ENCODE results near the gene TM9SF1.

The TM9SF1 gene

GRCh38 chr14:24196071-24197055, 1.1 kb upstream of the TM9SF1 start:
- DNase-seq = peak; percentile 69

- DNase-seq = no peak
These were observed 412 bp downstream of the TM9SF1 start for GRCh38 chr14:24194873-24195185.

GRCh38 chr14:24194186-24194872, 912 bp downstream of the TM9SF1 start:
- no peak for DNase-seq

- no peak for DNase-seq
These were observed 2.3 kb downstream of the TM9SF1 start for GRCh38 chr14:24192933-24193332.

- no peak for DNase-seq
These were observed 4.8 kb downstream of the TM9SF1 start for GRCh38 chr14:24190416-24190815.

- DNase-seq = no peak
These were observed 5.8 kb downstream of the TM9SF1 start for GRCh38 chr14:24189460-24189859.

- no peak for DNase-seq
These were observed 6.2 kb downstream of the TM9SF1 start for GRCh38 chr14:24189059-24189375.

GRCh38 chr14:24188251-24189058, 6.8 kb downstream of the TM9SF1 start, which contains the start of gene IPO4:
TSS of gene IPO4 (minus strand) at chr14:24188816. CDS start at chr14:24188787, 29 bp downstream.
- DNase-seq = peak; percentile 99

- DNase-seq = no peak
These were observed 7.7 kb downstream of the TM9SF1 start for GRCh38 chr14:24187539-24187915.

- DNase-seq = no peak
These were observed 8.3 kb downstream of the TM9SF1 start for GRCh38 chr14:24186831-24187538.

GRCh38 chr14:24185741-24186140, 9.5 kb downstream of the TM9SF1 start:
- DNase-seq = no peak

GRCh38 chr14:24185026-24185425, 10.2 kb downstream of the TM9SF1 start:
- DNase-seq = no peak

- DNase-seq = no peak
These were observed 10.9 kb downstream of the TM9SF1 start for GRCh38 chr14:24184104-24184970.

- no peak for DNase-seq
These were observed 12.2 kb downstream of the TM9SF1 start for GRCh38 chr14:24183014-24183481.

GRCh38 chr14:24182110-24182882, 12.9 kb downstream of the TM9SF1 start:
- no peak for DNase-seq

- no peak for DNase-seq
These were observed 13.7 kb downstream of the TM9SF1 start for GRCh38 chr14:24181371-24182077.

GRCh38 chr14:24179961-24180796, 15.1 kb downstream of the TM9SF1 start:
- DNase-seq = peak; percentile 58

GRCh38 chr14:24179294-24179960, 15.8 kb downstream of the TM9SF1 start:
- peak; percentile 43 for DNase-seq
